Measurements from ENCODE around the gene POLL. TPM values are rescaled to one million over a fixed set of nuclear protein-coding genes. Genes with fewer than 3 reads are reported as not detected.

Gene POLL
- total RNA-seq, 1 experiment from 2014 or later = 51.3 TPM

DNA sequence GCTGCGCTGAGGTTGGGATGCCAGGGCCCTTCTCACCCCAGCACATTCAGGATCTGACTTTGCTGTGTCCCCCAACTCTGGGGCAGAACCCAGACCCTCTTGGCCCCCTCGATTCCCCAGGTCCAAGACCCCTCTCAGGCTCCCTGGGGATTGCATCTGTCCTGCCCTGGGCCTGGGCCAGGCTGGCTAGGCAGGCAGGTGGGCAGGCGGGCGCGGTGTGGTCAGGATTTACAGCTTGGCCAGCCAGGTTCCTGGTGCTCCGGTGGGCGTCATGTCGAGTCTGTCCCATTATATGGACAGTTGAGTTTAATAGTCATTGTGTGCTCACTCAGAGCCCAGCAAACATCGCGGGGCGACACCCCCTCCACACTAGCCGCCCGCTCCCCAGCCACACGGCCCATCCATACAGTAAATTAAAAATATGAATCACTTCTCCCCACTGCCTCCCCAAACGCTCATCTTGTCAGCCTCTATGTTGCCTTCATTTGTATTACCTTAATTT lies 23.5 kb downstream of the POLL start:
- no peaks in the 10 kb centered on the region for H3K9me2 ChIP-seq (ENCODE audit: insufficient read depth)
- RAD21 ChIA-PET (ENCODE audit: low non-redundant PET in 1 of 2, low total read pairs in 2 of 2, uncharacterized antibody in 2 of 2, unreplicated experiment in 2 of 2) = no interaction called here

DNA sequence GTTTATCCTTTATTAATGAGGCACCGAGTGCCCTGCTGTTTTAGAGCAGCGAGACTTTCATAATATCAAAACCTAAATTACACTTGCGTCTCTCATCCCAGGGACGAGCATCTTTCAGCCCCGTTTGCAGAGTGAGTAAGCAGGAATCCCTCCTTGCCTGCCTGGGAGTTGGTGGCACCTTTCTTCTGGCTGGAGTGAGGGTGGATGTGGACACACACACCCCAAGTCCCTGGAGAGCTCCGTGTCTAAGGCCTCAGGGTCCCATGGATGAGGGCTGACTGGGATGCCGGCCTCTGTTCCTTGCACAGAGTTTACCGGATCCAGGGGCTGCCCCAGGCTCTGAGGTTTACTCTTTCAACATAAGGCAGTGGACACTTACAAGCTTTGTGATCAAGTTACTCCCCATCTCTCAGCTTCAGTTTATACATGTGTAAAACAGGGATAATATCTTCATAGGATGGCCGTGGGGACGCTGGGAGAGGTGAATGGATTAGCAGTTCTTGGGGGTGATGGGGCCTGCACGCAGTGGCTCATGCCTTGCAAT lies 24.5 kb downstream of the POLL start:
- Histone ChIP-seq H4K20me1 (ENCODE audit: insufficient read depth) (no peaks in the 10 kb centered on the region), H3K9ac (ENCODE audit: low read length) (no peak overlapping the region), H3K9me3 (ENCODE audit: control insufficient read depth in 1 of 2, insufficient read depth in 1 of 2, low read depth in 1 of 2, low read length in 2 of 2) (no peaks in the 10 kb centered on the region), H3K36me3 (ENCODE audit: control insufficient read depth in 1 of 2, insufficient read depth in 2 of 2, low read length in 2 of 2) (no peaks in the 10 kb centered on the region), H2AFZ (ENCODE audit: low read depth, low read length, poor library complexity, severe bottlenecking) (no peak overlapping the region), H3K4me3 (replicated peaks in 1 of 2; ENCODE audit: low read depth in 1 of 2, low read length in 2 of 2) (no peak overlapping the region), H3K9me2 (ENCODE audit: insufficient read depth) (no peaks in the 10 kb centered on the region), H3K4me1 (ENCODE audit: control insufficient read depth in 1 of 2, insufficient read depth in 2 of 2, low read length in 2 of 2) (peaks cover 0 to 3% of the 10 kb centered on the region in 2 experiments; a peak in 3 of 4 replicates), H3K27ac (ENCODE audit: low read depth, low read length) (no peak overlapping the region), H3K27me3 (ENCODE audit: insufficient read depth, low read length) (no peaks in the 10 kb centered on the region; the same call in 1 of the 2 replicates), H3K4me2 (ENCODE audit: low read length) (no peak overlapping the region), H3K79me2 (ENCODE audit: insufficient read depth, low read length) (no peaks in the 10 kb centered on the region)
- ChIA-PET CTCF (no interaction called here), POLR2A (no interaction called here), RAD21 (ENCODE audit: low non-redundant PET in 1 of 2, low total read pairs in 2 of 2, uncharacterized antibody in 2 of 2, unreplicated experiment in 2 of 2) (no interaction called here)
- no peak for DNase-seq (ENCODE audit: low read depth, low spot score)
- no TSS peak for BruUV-seq (replicated peaks)
- intact Hi-C loops (cut with micrococcal nuclease) = no loop called here
- ATAC-seq = no peak
- TF ChIP-seq, protein P1, sequence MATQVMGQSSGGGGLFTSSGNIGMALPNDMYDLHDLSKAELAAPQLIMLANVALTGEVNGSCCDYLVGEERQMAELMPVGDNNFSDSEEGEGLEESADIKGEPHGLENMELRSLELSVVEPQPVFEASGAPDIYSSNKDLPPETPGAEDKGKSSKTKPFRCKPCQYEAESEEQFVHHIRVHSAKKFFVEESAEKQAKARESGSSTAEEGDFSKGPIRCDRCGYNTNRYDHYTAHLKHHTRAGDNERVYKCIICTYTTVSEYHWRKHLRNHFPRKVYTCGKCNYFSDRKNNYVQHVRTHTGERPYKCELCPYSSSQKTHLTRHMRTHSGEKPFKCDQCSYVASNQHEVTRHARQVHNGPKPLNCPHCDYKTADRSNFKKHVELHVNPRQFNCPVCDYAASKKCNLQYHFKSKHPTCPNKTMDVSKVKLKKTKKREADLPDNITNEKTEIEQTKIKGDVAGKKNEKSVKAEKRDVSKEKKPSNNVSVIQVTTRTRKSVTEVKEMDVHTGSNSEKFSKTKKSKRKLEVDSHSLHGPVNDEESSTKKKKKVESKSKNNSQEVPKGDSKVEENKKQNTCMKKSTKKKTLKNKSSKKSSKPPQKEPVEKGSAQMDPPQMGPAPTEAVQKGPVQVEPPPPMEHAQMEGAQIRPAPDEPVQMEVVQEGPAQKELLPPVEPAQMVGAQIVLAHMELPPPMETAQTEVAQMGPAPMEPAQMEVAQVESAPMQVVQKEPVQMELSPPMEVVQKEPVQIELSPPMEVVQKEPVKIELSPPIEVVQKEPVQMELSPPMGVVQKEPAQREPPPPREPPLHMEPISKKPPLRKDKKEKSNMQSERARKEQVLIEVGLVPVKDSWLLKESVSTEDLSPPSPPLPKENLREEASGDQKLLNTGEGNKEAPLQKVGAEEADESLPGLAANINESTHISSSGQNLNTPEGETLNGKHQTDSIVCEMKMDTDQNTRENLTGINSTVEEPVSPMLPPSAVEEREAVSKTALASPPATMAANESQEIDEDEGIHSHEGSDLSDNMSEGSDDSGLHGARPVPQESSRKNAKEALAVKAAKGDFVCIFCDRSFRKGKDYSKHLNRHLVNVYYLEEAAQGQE (IDR thresholded peaks at IDR 0.05; ENCODE audit: low read depth) = no peak
- TF ChIP-seq ZNF274 (IDR thresholded peaks at IDR 0.05; ENCODE audit: low read depth, low read length) = no peak
- TF ChIP-seq EZH2phosphoT487 (IDR thresholded peaks at IDR 0.05; ENCODE audit: borderline replicate concordance) = no peak
- TF ChIP-seq, protein P2, sequence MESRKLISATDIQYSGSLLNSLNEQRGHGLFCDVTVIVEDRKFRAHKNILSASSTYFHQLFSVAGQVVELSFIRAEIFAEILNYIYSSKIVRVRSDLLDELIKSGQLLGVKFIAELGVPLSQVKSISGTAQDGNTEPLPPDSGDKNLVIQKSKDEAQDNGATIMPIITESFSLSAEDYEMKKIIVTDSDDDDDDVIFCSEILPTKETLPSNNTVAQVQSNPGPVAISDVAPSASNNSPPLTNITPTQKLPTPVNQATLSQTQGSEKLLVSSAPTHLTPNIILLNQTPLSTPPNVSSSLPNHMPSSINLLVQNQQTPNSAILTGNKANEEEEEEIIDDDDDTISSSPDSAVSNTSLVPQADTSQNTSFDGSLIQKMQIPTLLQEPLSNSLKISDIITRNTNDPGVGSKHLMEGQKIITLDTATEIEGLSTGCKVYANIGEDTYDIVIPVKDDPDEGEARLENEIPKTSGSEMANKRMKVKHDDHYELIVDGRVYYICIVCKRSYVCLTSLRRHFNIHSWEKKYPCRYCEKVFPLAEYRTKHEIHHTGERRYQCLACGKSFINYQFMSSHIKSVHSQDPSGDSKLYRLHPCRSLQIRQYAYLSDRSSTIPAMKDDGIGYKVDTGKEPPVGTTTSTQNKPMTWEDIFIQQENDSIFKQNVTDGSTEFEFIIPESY (IDR thresholded peaks at IDR 0.05; ENCODE audit: extremely low read depth, insufficient replicate concordance, low read length) = no peak
- TF ChIP-seq SRF (IDR thresholded peaks at IDR 0.05; ENCODE audit: low read depth) = no peak
- no peak for TF ChIP-seq JUND (IDR thresholded peaks at IDR 0.05)
- TF ChIP-seq, protein P3, sequence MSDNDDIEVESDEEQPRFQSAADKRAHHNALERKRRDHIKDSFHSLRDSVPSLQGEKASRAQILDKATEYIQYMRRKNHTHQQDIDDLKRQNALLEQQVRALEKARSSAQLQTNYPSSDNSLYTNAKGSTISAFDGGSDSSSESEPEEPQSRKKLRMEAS (IDR thresholded peaks at IDR 0.05) = no peak
- TF ChIP-seq FOSL1 (IDR thresholded peaks at IDR 0.05; ENCODE audit: low read depth) = no peak
- no peak for TF ChIP-seq YY1 (IDR thresholded peaks at IDR 0.05; ENCODE audit: extremely low read depth, insufficient replicate concordance, low read depth, low read length)
- TF ChIP-seq CEBPB (IDR thresholded peaks at IDR 0.05; ENCODE audit: low read depth) = no peak
- no peak for TF ChIP-seq EZH2 (IDR thresholded peaks at IDR 0.05)
- no peak for TF ChIP-seq RAD21 (IDR thresholded peaks at IDR 0.05; ENCODE audit: low read depth)

More for the DNA sequence above, 23.5 kb downstream of the POLL start:
- no peak overlapping the region for H2AFZ ChIP-seq (ENCODE audit: low read depth, low read length, poor library complexity, severe bottlenecking)
- no peak overlapping the region for H3K4me3 ChIP-seq (replicated peaks in 1 of 2; ENCODE audit: low read depth in 1 of 2, low read length in 2 of 2)
- no peaks in the 10 kb centered on the region for H3K9me3 ChIP-seq (ENCODE audit: control insufficient read depth in 1 of 2, insufficient read depth in 1 of 2, low read depth in 1 of 2, low read length in 2 of 2)
- ChIA-PET POLR2A (no interaction called here), CTCF (no interaction called here)
- no peaks in the 10 kb centered on the region for H3K79me2 ChIP-seq (ENCODE audit: insufficient read depth, low read length)
- no peak overlapping the region for H3K4me2 ChIP-seq (ENCODE audit: low read length)
- intact Hi-C loops (cut with micrococcal nuclease) = no loop called here
- no peaks in the 10 kb centered on the region for H3K36me3 ChIP-seq (ENCODE audit: control insufficient read depth in 1 of 2, insufficient read depth in 2 of 2, low read length in 2 of 2)
- H4K20me1 ChIP-seq (ENCODE audit: insufficient read depth) = no peaks in the 10 kb centered on the region
- no peak for ATAC-seq
- no peak overlapping the region for H3K27ac ChIP-seq (ENCODE audit: low read depth, low read length)
- DNase-seq (ENCODE audit: low read depth, low spot score) = no peak
- TF ChIP-seq EZH2phosphoT487 (IDR thresholded peaks at IDR 0.05; ENCODE audit: borderline replicate concordance) = no peak
- H3K9ac ChIP-seq (ENCODE audit: low read length) = no peak overlapping the region
- peaks cover 4 to 5% of the 10 kb centered on the region in 2 experiments; a peak in 3 of 4 replicates for H3K4me1 ChIP-seq (ENCODE audit: control insufficient read depth in 1 of 2, insufficient read depth in 2 of 2, low read length in 2 of 2)
- no TSS peak for BruUV-seq (replicated peaks)
- no peaks in the 10 kb centered on the region; the same call in 1 of the 2 replicates for H3K27me3 ChIP-seq (ENCODE audit: insufficient read depth, low read length)
